ENCODE data around the gene CRABP1. TPM values are rescaled to one million over a fixed set of nuclear protein-coding genes. Genes with fewer than 3 reads are reported as not detected.

Gene CRABP1
- polyA plus RNA-seq, 3 donors: 52.7 to 55.2 (median 53.8) TPM

- no peak for DNase-seq (ENCODE audit: low read depth in 3 of 3, low spot score in 2 of 3)
Measured at GRCh38 chr15:78343276-78344060, 3.3 kb downstream of the CRABP1 start.

- no peak for DNase-seq (ENCODE audit: low read depth in 3 of 3, low spot score in 2 of 3)
Measured at GRCh38 chr15:78345396-78346125, 5.4 kb downstream of the CRABP1 start.

GRCh38 chr15:78347586-78348543 is 7.7 kb downstream of the CRABP1 start:
- no peak for DNase-seq (ENCODE audit: low read depth in 3 of 3, low spot score in 2 of 3)

GRCh38 chr15:78350058-78350457 is 9.9 kb downstream of the CRABP1 start:
- no peak for DNase-seq (ENCODE audit: low read depth in 3 of 3, low spot score in 2 of 3)

GRCh38 chr15:78351539-78351938 is 11.4 kb downstream of the CRABP1 start:
- no peak for DNase-seq (ENCODE audit: low read depth in 3 of 3, low spot score in 2 of 3)

GRCh38 chr15:78353093-78353492 is 12.9 kb downstream of the CRABP1 start:
- no peak for DNase-seq (ENCODE audit: low read depth in 3 of 3, low spot score in 2 of 3)

- no peak for DNase-seq (ENCODE audit: low read depth in 3 of 3, low spot score in 2 of 3)
Measured at GRCh38 chr15:78355177-78355576, 15.0 kb downstream of the CRABP1 start.

- DNase-seq (ENCODE audit: low read depth in 3 of 3, low spot score in 2 of 3): no peak
Measured at GRCh38 chr15:78358102-78358870, 18.1 kb downstream of the CRABP1 start.

- no peak for DNase-seq (ENCODE audit: low read depth in 3 of 3, low spot score in 2 of 3)
Measured at GRCh38 chr15:78359041-78359808, 19.1 kb downstream of the CRABP1 start.

GRCh38 chr15:78360367-78360801 is 20.2 kb downstream of the CRABP1 start:
- no peak for DNase-seq (ENCODE audit: low read depth in 3 of 3, low spot score in 2 of 3)

- DNase-seq (ENCODE audit: low read depth in 3 of 3, low spot score in 2 of 3): no peak
Measured at GRCh38 chr15:78360958-78361718, 21.0 kb downstream of the CRABP1 start.

- DNase-seq (ENCODE audit: low read depth in 3 of 3, low spot score in 2 of 3): no peak
Measured at GRCh38 chr15:78361771-78362506, 21.8 kb downstream of the CRABP1 start.

GRCh38 chr15:78362716-78363380 is 22.7 kb downstream of the CRABP1 start:
- DNase-seq (ENCODE audit: low read depth in 3 of 3, low spot score in 2 of 3): no peak

- no peak for DNase-seq (ENCODE audit: low read depth in 3 of 3, low spot score in 2 of 3)
Measured at GRCh38 chr15:78363381-78363734, 23.2 kb downstream of the CRABP1 start.

GRCh38 chr15:78364233-78364632 is 24.1 kb downstream of the CRABP1 start:
- no peak for DNase-seq (ENCODE audit: low read depth in 3 of 3, low spot score in 2 of 3)

- DNase-seq (ENCODE audit: low read depth in 3 of 3, low spot score in 2 of 3): no peak
Measured at GRCh38 chr15:78365917-78366316, 25.8 kb downstream of the CRABP1 start.

GRCh38 chr15:78366342-78366741 is 26.2 kb downstream of the CRABP1 start:
- no peak for DNase-seq (ENCODE audit: low read depth in 3 of 3, low spot score in 2 of 3)

GRCh38 chr15:78368651-78369050 is 28.5 kb downstream of the CRABP1 start:
- no peak for DNase-seq (ENCODE audit: low read depth in 3 of 3, low spot score in 2 of 3)

Data from right renal cortex interstitium (tissue), 3 donors.